Vagina (tissue), 2 donors: ENCODE results near the gene CLEC9A.

Experiments
- POLR2A ChIP-seq, 2 donors: fragments of 450-650 bp; IDR thresholded peaks; one replicate each; pipeline ENCODE4 v1.6.1; 2017; ENCODE audit warnings: antibody characterized with exemption in 2 of 2, mild to moderate bottlenecking in 2 of 2, moderate library complexity in 2 of 2
- TF ChIP-seq, protein P1 (sequence below), 3 experiments: fragments of 450-650 bp in 2 of 3; fragments of 200-600 bp in 1 of 3; sonication (generic) in 1 of 3; IDR thresholded peaks; one replicate each; pipeline ENCODE4 v1.5.1; 2017 to 2019; ENCODE audit warnings: antibody characterized with exemption in 3 of 3, mild to moderate bottlenecking in 2 of 3, moderate library complexity in 2 of 3

DNA sequence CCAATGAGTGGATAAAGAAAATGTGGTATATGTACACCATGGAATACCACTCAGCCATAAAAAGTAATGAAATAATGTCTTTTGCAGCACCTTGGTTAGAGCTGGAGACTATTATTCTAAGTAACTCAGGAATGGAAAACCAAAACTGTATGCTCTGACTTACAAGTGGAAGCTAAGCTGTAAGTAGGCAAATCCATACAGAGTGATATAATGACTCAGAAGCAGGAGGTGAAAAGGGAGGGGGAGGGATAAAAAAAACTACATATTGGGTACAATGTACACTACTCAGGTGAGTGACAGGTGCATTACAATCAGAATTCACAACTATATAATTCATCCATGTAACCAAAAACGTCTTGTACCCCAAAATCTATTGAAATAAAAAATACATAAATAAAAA is 83.4 kb downstream of the CLEC9A start:
- no peak for TF ChIP-seq POLR2A (IDR thresholded peaks at IDR 0.05)
- TF ChIP-seq, protein P1, sequence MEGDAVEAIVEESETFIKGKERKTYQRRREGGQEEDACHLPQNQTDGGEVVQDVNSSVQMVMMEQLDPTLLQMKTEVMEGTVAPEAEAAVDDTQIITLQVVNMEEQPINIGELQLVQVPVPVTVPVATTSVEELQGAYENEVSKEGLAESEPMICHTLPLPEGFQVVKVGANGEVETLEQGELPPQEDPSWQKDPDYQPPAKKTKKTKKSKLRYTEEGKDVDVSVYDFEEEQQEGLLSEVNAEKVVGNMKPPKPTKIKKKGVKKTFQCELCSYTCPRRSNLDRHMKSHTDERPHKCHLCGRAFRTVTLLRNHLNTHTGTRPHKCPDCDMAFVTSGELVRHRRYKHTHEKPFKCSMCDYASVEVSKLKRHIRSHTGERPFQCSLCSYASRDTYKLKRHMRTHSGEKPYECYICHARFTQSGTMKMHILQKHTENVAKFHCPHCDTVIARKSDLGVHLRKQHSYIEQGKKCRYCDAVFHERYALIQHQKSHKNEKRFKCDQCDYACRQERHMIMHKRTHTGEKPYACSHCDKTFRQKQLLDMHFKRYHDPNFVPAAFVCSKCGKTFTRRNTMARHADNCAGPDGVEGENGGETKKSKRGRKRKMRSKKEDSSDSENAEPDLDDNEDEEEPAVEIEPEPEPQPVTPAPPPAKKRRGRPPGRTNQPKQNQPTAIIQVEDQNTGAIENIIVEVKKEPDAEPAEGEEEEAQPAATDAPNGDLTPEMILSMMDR (IDR thresholded peaks at IDR 0.05): no peak
